Mesendoderm (in vitro differentiated cells): ENCODE data around the gene CLDN18.

Experiments
- DNase-seq: peaks from one replicate; pipeline ENCODE4 v3.0.0; 2013
- H2AK5ac ChIP-seq: 2 replicates; pipeline ENCODE4 v1.6.1; 2013; ENCODE audit warnings: low read length, inconsistent platforms
- H2BK120ac ChIP-seq: 2 replicates; pipeline ENCODE4 v1.6.1; 2013; ENCODE audit warnings: low read depth, mild to moderate bottlenecking, low read length, moderate library complexity, mixed read lengths
- H2BK15ac ChIP-seq: replicated peaks from 2 replicates; pipeline ENCODE4 v1.6.1; 2013; ENCODE audit warnings: low read depth, mild to moderate bottlenecking, moderate library complexity
- H2BK5ac ChIP-seq: 2 replicates; pipeline ENCODE4 v1.6.1; 2013; ENCODE audit warnings: low read length, inconsistent platforms
- H3K18ac ChIP-seq: 2 replicates; pipeline ENCODE4 v1.6.1; 2013; ENCODE audit warnings: mild to moderate bottlenecking, low read length, mixed read lengths
- H3K23ac ChIP-seq: one replicate; pipeline ENCODE4 v1.6.1; 2013; ENCODE audit warnings: low read length
- H3K27ac ChIP-seq: 2 replicates; pipeline ENCODE4 v1.5.1; 2013; ENCODE audit warnings: low read depth, mild to moderate bottlenecking, inconsistent platforms, low read length, moderate library complexity
- H3K27me3 ChIP-seq: 2 replicates; pipeline ENCODE4 v1.6.1; 2013; ENCODE audit warnings: low read length, control low read depth, mild to moderate bottlenecking, inconsistent platforms; ENCODE audit not compliant: insufficient read depth, poor library complexity
- H3K36me3 ChIP-seq: 2 replicates; pipeline ENCODE4 v1.6.1; 2013; ENCODE audit warnings: low read length, inconsistent platforms; ENCODE audit not compliant: control insufficient read depth, insufficient read depth
- H3K4ac ChIP-seq: one replicate; pipeline ENCODE4 v1.6.1; 2013; ENCODE audit warnings: low read depth, mild to moderate bottlenecking, low read length, moderate library complexity
- H3K4me1 ChIP-seq: 2 replicates; pipeline ENCODE4 v1.6.1; 2013; ENCODE audit warnings: low read depth, low read length, inconsistent platforms; ENCODE audit not compliant: control insufficient read depth
- H3K4me2 ChIP-seq: 2 replicates; pipeline ENCODE4 v1.6.1; 2013; ENCODE audit warnings: low read length
- H3K4me3 ChIP-seq: 2 replicates; pipeline ENCODE4 v1.5.1; 2013; ENCODE audit warnings: mild to moderate bottlenecking, low read length
- H3K56ac ChIP-seq: one replicate; pipeline ENCODE4 v1.6.1; 2013; ENCODE audit warnings: low read length
- H3K79me1 ChIP-seq: 2 replicates; pipeline ENCODE4 v1.6.1; 2013; ENCODE audit warnings: low read length, inconsistent platforms
- H3K79me2 ChIP-seq: 2 replicates; pipeline ENCODE4 v1.6.1; 2013; ENCODE audit warnings: mild to moderate bottlenecking, low read length; ENCODE audit not compliant: control insufficient read depth, insufficient read depth
- H3K9ac ChIP-seq: 2 replicates; pipeline ENCODE4 v1.6.1; 2013; ENCODE audit warnings: low read length, inconsistent platforms
- H4K5ac ChIP-seq: one replicate; pipeline ENCODE4 v1.6.1; 2013; ENCODE audit warnings: low read length
- H4K8ac ChIP-seq: one replicate; pipeline ENCODE4 v1.6.1; 2013; ENCODE audit warnings: low read depth, mild to moderate bottlenecking, control low read depth, low read length, moderate library complexity
- WGBS: extraction: QIAGEN DNeasy Blood & Tissue Kit; methylation state at CpG from one replicate; pipeline ENCODE4 v1.1.7; 2013; ENCODE audit warnings: low lambda C conversion rate, missing lambda C conversion rate; ENCODE audit not compliant: insufficient coverage; ENCODE audit errors: extremely low coverage; 5-methylcytosine and 5-hydroxymethylcytosine counted together

Gene CLDN18

DNA sequence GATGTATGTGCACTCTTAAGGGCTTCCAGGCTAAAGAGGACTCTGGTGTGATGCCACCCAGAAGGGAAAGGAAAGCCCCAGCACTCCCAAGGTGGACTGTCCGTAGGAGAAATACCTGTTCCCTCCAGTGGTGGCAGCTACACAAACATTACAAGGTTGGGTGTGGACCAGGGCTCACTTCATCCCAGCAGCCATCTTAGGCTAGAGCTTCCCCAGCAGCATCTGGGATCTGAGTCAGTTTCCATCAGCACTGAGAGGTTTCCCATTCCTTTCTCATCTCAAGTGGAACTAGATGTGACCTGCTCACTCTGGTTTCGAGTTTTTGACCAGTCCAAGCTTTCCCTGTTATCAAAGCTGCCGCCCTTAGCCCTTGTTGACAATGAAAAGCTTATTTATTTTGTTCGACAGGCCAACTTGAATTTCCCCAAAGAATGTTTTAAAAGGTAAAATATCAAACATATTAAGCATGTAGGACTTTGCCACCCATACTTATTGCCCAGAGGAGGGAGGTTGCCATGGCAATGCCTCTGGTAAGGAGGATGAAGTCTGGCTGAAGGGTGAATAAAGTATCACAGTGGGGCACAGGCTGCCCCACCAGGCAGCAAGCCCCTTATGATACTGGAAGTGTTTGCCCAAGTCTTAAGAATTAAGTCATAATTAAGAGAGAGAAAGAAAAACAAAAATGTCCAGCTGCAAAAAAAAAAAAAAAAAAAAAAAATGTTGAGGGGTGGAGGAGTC, 28.9 kb downstream of the CLDN18 start:
- Histone ChIP-seq H4K5ac (no peak overlapping the region), H2BK15ac (no peak overlapping the region), H3K27ac (no peak overlapping the region), H3K56ac (no peak overlapping the region), H3K79me1 (no peaks in the 10 kb centered on the region), H3K18ac (no peak overlapping the region), H4K8ac (no peak overlapping the region), H3K4ac (no peak overlapping the region), H2BK120ac (no peak overlapping the region), H2BK5ac (no peak overlapping the region), H3K4me2 (no peak overlapping the region), H3K4me1 (no peaks in the 10 kb centered on the region), H3K9ac (no peak overlapping the region), H3K4me3 (no peak overlapping the region), H3K27me3 (no peaks in the 10 kb centered on the region), H2AK5ac (no peak overlapping the region), H3K79me2 (no peaks in the 10 kb centered on the region), H3K36me3 (no peaks in the 10 kb centered on the region), H3K23ac (no peak overlapping the region)
- WGBS: no CpG with 5 or more reads among the region's 4 CpGs
- peak; percentile 11 for DNase-seq

DNA sequence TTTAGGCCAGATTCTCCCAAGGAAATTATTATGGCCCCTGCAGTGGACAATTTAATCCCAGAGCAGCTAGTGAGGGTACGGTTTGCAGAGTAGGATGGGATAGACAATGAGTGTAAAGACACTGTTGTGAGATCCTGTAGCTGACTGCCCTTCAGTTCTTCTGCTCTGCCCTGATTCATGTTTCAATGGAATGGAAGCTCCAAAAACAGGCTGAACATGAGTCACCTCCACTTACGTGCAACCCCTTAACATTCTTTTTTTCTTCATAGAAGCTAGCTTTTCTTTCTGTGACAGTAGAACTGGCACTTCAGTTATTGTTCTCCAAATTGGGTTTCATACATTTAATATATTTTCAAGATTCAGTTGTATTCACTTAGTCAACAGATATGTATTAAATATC, 32.1 kb downstream of the CLDN18 start:
- H3K56ac ChIP-seq: no peak overlapping the region
- no peak overlapping the region for H2BK15ac ChIP-seq
- H3K79me2 ChIP-seq: no peaks in the 10 kb centered on the region
- H3K27ac ChIP-seq: no peak overlapping the region
- peaks cover 3% of the 10 kb centered on the region for H3K4me1 ChIP-seq
- H2AK5ac ChIP-seq: no peak overlapping the region
- no peak overlapping the region for H3K4me2 ChIP-seq
- H4K5ac ChIP-seq: no peak overlapping the region
- H4K8ac ChIP-seq: no peak overlapping the region
- WGBS: no CpG with 5 or more reads among the region's 2 CpGs
- no peak overlapping the region for H2BK5ac ChIP-seq
- H3K36me3 ChIP-seq: no peaks in the 10 kb centered on the region
- H3K9ac ChIP-seq: no peak overlapping the region
- no peaks in the 10 kb centered on the region for H3K79me1 ChIP-seq
- no peak overlapping the region for H3K4ac ChIP-seq
- H3K4me3 ChIP-seq: no peak overlapping the region
- H3K27me3 ChIP-seq: no peaks in the 10 kb centered on the region
- no peak for DNase-seq
- no peak overlapping the region for H2BK120ac ChIP-seq
- no peak overlapping the region for H3K18ac ChIP-seq
- no peak overlapping the region for H3K23ac ChIP-seq

DNA sequence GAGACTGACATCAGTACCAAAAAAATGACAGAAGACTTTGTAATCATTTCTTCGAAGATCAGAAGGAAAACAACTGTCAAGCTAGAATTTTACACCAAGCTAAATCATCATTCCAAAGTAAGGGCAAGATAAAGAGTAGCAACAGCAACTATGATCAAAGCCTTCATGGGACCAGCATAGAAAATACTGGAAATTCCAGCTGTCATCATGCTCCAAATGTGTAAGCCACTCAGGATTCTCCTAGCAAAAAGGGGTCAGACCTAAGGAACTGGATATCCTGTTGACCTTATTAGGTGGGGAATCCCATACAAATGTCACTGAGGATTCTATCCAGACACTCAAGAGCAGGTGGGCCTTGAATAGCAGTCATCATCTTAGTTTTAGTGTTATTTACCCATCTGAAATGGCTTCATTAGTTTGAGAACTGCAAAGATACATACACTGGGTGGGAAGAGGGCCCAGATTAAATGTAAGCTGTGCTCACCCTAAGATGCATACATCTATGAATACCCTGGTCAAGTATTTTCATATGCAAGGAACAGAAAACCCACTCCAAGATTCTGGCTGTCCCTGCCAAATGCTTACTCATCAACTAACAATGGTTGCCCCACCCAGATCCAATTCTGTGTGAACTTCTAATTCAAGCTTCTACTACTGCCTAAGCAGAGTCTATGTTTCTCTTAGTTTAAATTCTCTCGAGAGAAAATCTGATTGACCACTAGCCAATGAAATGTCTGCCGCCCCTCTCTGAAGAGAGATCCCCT, 33.5 kb downstream of the CLDN18 start:
- H2BK120ac ChIP-seq: no peak overlapping the region
- no peak overlapping the region for H2BK5ac ChIP-seq
- H3K79me2 ChIP-seq: no peaks in the 10 kb centered on the region
- H3K23ac ChIP-seq: no peak overlapping the region
- no peak overlapping the region for H3K4me2 ChIP-seq
- no peaks in the 10 kb centered on the region for H3K36me3 ChIP-seq
- H3K27ac ChIP-seq: no peak overlapping the region
- H3K4me1 ChIP-seq: peaks cover 7% of the 10 kb centered on the region
- no peak for DNase-seq
- H2AK5ac ChIP-seq: no peak overlapping the region
- H3K79me1 ChIP-seq: no peaks in the 10 kb centered on the region
- no peak overlapping the region for H3K18ac ChIP-seq
- H3K56ac ChIP-seq: no peak overlapping the region
- no peak overlapping the region for H3K9ac ChIP-seq
- H4K5ac ChIP-seq: no peak overlapping the region
- no CpG with 5 or more reads among the region's 3 CpGs for WGBS
- no peak overlapping the region for H3K4me3 ChIP-seq
- no peaks in the 10 kb centered on the region for H3K27me3 ChIP-seq
- no peak overlapping the region for H2BK15ac ChIP-seq
- H3K4ac ChIP-seq: no peak overlapping the region
- no peak overlapping the region for H4K8ac ChIP-seq

DNA sequence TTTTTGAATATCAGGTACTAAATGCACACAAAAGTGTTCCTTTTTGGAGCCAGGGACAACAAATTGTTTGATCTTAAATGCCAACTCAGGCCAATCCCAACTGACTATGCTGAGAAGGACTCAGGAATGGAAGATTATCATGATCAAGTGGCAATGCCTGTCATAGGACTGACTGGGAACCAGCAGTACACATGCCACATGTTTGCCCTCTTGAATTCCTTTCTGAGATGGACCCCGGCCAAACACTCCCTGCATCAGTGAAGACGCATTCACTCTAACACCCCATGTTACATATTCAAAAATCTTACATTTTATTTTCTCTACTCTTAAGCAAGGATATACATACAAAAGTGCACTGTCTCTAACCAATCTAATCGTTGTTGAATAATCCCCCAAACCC, 36.1 kb downstream of the CLDN18 start:
- Histone ChIP-seq H3K4me2 (no peak overlapping the region), H3K79me1 (no peaks in the 10 kb centered on the region), H3K79me2 (no peaks in the 10 kb centered on the region), H4K8ac (no peak overlapping the region), H4K5ac (no peak overlapping the region), H3K23ac (no peak overlapping the region), H2BK15ac (no peak overlapping the region), H2BK5ac (no peak overlapping the region), H2AK5ac (no peak overlapping the region), H3K36me3 (no peaks in the 10 kb centered on the region), H3K56ac (no peak overlapping the region), H3K27me3 (no peaks in the 10 kb centered on the region), H3K4me3 (no peak overlapping the region), H3K27ac (no peak overlapping the region), H2BK120ac (no peak overlapping the region), H3K18ac (no peak overlapping the region), H3K4me1 (peaks cover 7% of the 10 kb centered on the region), H3K9ac (no peak overlapping the region), H3K4ac (no peak overlapping the region)
- no peak for DNase-seq
- no CpG with 5 or more reads among the region's 3 CpGs for WGBS

DNA sequence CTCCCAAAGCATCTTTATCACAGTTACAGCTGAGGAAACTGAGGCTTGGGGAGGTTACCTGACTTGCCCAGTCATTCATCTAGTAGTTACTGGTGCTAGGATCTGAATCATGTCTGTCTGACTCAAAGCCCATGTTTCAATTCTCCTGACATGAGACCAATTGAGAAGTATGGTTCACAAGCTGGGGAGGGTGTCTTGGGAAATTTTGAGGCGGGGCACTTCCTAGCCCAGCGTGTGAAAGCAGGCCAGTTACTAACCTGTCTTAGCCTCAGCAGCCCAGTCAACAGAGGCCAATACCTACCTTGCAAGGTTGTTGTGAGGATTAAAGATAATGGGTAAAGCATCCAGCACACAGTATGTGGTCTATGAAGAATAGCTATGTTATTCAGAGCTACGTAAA, 37.0 kb downstream of the CLDN18 start:
- peak; percentile 43 for DNase-seq
- Histone ChIP-seq H2AK5ac (no peak overlapping the region), H3K23ac (no peak overlapping the region), H3K4me2 (no peak overlapping the region), H3K4me3 (no peak overlapping the region), H2BK15ac (no peak overlapping the region), H4K5ac (no peak overlapping the region), H3K27me3 (no peaks in the 10 kb centered on the region), H4K8ac (no peak overlapping the region), H3K56ac (no peak overlapping the region), H3K36me3 (no peaks in the 10 kb centered on the region), H3K18ac (no peak overlapping the region), H3K79me1 (no peaks in the 10 kb centered on the region), H3K9ac (no peak overlapping the region), H2BK5ac (no peak overlapping the region), H3K27ac (no peak overlapping the region), H3K4ac (no peak overlapping the region), H3K4me1 (peaks cover 7% of the 10 kb centered on the region), H2BK120ac (no peak overlapping the region), H3K79me2 (no peaks in the 10 kb centered on the region)
- WGBS: no CpG with 5 or more reads among the region's 3 CpGs
